Activated T-cell treated with anti-CD3 and anti-CD28 coated beads, Interleukin-2, amount 50 U/mL, for 24 hours (primary cell): ENCODE results near the gene RIMBP2.

Experiments used
- DNase-seq: peaks from one replicate; pipeline ENCODE4 v3.0.0-alpha.2; 2020
- H3K27ac Mint-ChIP-seq: 2 replicates; pipeline ENCODE4 v1.8.0; 2020; ENCODE audit warnings: mild to moderate bottlenecking, mixed read lengths
- H3K27me3 Mint-ChIP-seq: 2 replicates; pipeline ENCODE4 v1.8.0; 2020; ENCODE audit warnings: mixed read lengths
- H3K36me3 Mint-ChIP-seq: 2 replicates; pipeline ENCODE4 v1.8.0; 2020; ENCODE audit warnings: low read depth, mixed read lengths
- H3K4me1 Mint-ChIP-seq: 2 replicates; pipeline ENCODE4 v1.8.0; 2020; ENCODE audit warnings: low read depth, mixed read lengths
- H3K4me3 Mint-ChIP-seq: 2 replicates; pipeline ENCODE4 v1.8.0; 2020; ENCODE audit warnings: mild to moderate bottlenecking, moderate library complexity, mixed read lengths
- H3K9me3 Mint-ChIP-seq: 2 replicates; pipeline ENCODE4 v1.8.0; 2020; ENCODE audit warnings: mixed read lengths

Gene RIMBP2

GRCh38 chr12:130435331-130435730 lies 280.8 kb downstream of the RIMBP2 start:
- no peaks in the 10 kb centered on the region for H3K36me3 Mint-ChIP-seq
- DNase-seq = no peak
- peaks cover 5% of the 10 kb centered on the region for H3K9me3 Mint-ChIP-seq
- no peaks in the 10 kb centered on the region for H3K4me1 Mint-ChIP-seq
- H3K27ac Mint-ChIP-seq = no peak overlapping the region
- no peaks in the 10 kb centered on the region for H3K27me3 Mint-ChIP-seq
- no peak overlapping the region for H3K4me3 Mint-ChIP-seq

GRCh38 chr12:130434560-130434959 lies 281.5 kb downstream of the RIMBP2 start:
- Mint-ChIP-seq H3K27ac (no peak overlapping the region), H3K4me1 (no peaks in the 10 kb centered on the region), H3K27me3 (no peaks in the 10 kb centered on the region), H3K4me3 (no peak overlapping the region), H3K36me3 (no peaks in the 10 kb centered on the region), H3K9me3 (peaks cover 4% of the 10 kb centered on the region)
- no peak for DNase-seq

GRCh38 chr12:130433834-130434233 lies 282.3 kb downstream of the RIMBP2 start:
- Mint-ChIP-seq H3K36me3 (no peaks in the 10 kb centered on the region), H3K4me3 (no peak overlapping the region), H3K27me3 (no peaks in the 10 kb centered on the region), H3K4me1 (no peaks in the 10 kb centered on the region), H3K27ac (no peak overlapping the region), H3K9me3 (no peaks in the 10 kb centered on the region)
- DNase-seq = no peak

GRCh38 chr12:130433411-130433810 lies 282.7 kb downstream of the RIMBP2 start:
- H3K27me3 Mint-ChIP-seq = no peaks in the 10 kb centered on the region
- no peak for DNase-seq
- H3K4me3 Mint-ChIP-seq = no peak overlapping the region
- H3K27ac Mint-ChIP-seq = no peak overlapping the region
- H3K4me1 Mint-ChIP-seq = no peaks in the 10 kb centered on the region
- H3K9me3 Mint-ChIP-seq = no peaks in the 10 kb centered on the region
- H3K36me3 Mint-ChIP-seq = no peaks in the 10 kb centered on the region

- Mint-ChIP-seq H3K4me1 (no peaks in the 10 kb centered on the region), H3K36me3 (no peaks in the 10 kb centered on the region), H3K27me3 (no peaks in the 10 kb centered on the region), H3K9me3 (no peaks in the 10 kb centered on the region), H3K27ac (no peak overlapping the region), H3K4me3 (no peak overlapping the region)
- DNase-seq = no peak
Observed at GRCh38 chr12:130431176-130431575, 284.9 kb downstream of the RIMBP2 start.

- H3K4me3 Mint-ChIP-seq = no peak overlapping the region
- H3K4me1 Mint-ChIP-seq = no peaks in the 10 kb centered on the region
- H3K27me3 Mint-ChIP-seq = no peaks in the 10 kb centered on the region
- DNase-seq = no peak
- H3K36me3 Mint-ChIP-seq = no peaks in the 10 kb centered on the region
- H3K9me3 Mint-ChIP-seq = no peaks in the 10 kb centered on the region
- H3K27ac Mint-ChIP-seq = no peak overlapping the region
Observed at GRCh38 chr12:130429656-130430505, 286.2 kb downstream of the RIMBP2 start.

GRCh38 chr12:130428116-130428515 lies 288.0 kb downstream of the RIMBP2 start:
- Mint-ChIP-seq H3K27ac (no peak overlapping the region), H3K27me3 (no peaks in the 10 kb centered on the region), H3K4me3 (no peak overlapping the region), H3K9me3 (no peaks in the 10 kb centered on the region), H3K36me3 (no peaks in the 10 kb centered on the region), H3K4me1 (no peaks in the 10 kb centered on the region)
- no peak for DNase-seq

GRCh38 chr12:130427381-130427887 lies 288.7 kb downstream of the RIMBP2 start:
- Mint-ChIP-seq H3K36me3 (no peaks in the 10 kb centered on the region), H3K27ac (no peak overlapping the region), H3K9me3 (no peaks in the 10 kb centered on the region), H3K4me1 (no peaks in the 10 kb centered on the region), H3K27me3 (no peaks in the 10 kb centered on the region), H3K4me3 (no peak overlapping the region)
- no peak for DNase-seq

GRCh38 chr12:130425698-130426245 lies 290.3 kb downstream of the RIMBP2 start:
- Mint-ChIP-seq H3K36me3 (no peaks in the 10 kb centered on the region), H3K27me3 (no peaks in the 10 kb centered on the region), H3K27ac (no peak overlapping the region), H3K4me1 (no peaks in the 10 kb centered on the region), H3K4me3 (no peak overlapping the region), H3K9me3 (no peaks in the 10 kb centered on the region)
- DNase-seq = no peak

- Mint-ChIP-seq H3K4me1 (no peaks in the 10 kb centered on the region), H3K27me3 (no peaks in the 10 kb centered on the region), H3K4me3 (no peak overlapping the region), H3K9me3 (no peaks in the 10 kb centered on the region), H3K36me3 (no peaks in the 10 kb centered on the region), H3K27ac (no peak overlapping the region)
- DNase-seq = no peak
Observed at GRCh38 chr12:130424858-130425697, 291.0 kb downstream of the RIMBP2 start.

- Mint-ChIP-seq H3K9me3 (no peaks in the 10 kb centered on the region), H3K4me1 (no peaks in the 10 kb centered on the region), H3K4me3 (no peak overlapping the region), H3K36me3 (no peaks in the 10 kb centered on the region), H3K27me3 (no peaks in the 10 kb centered on the region), H3K27ac (no peak overlapping the region)
- no peak for DNase-seq
Observed at GRCh38 chr12:130423991-130424857, 291.9 kb downstream of the RIMBP2 start.

- no peak overlapping the region for H3K27ac Mint-ChIP-seq
- no peaks in the 10 kb centered on the region for H3K36me3 Mint-ChIP-seq
- no peak overlapping the region for H3K4me3 Mint-ChIP-seq
- DNase-seq = no peak
- no peaks in the 10 kb centered on the region for H3K27me3 Mint-ChIP-seq
- H3K4me1 Mint-ChIP-seq = no peaks in the 10 kb centered on the region
- no peaks in the 10 kb centered on the region for H3K9me3 Mint-ChIP-seq
Observed at GRCh38 chr12:130423136-130423535, 293.0 kb downstream of the RIMBP2 start.

- no peaks in the 10 kb centered on the region for H3K36me3 Mint-ChIP-seq
- H3K9me3 Mint-ChIP-seq = no peaks in the 10 kb centered on the region
- H3K4me3 Mint-ChIP-seq = no peak overlapping the region
- H3K27me3 Mint-ChIP-seq = no peaks in the 10 kb centered on the region
- no peak overlapping the region for H3K27ac Mint-ChIP-seq
- no peak for DNase-seq
- H3K4me1 Mint-ChIP-seq = no peaks in the 10 kb centered on the region
Observed at GRCh38 chr12:130422676-130423075, 293.4 kb downstream of the RIMBP2 start.

GRCh38 chr12:130421896-130422295 lies 294.2 kb downstream of the RIMBP2 start:
- no peaks in the 10 kb centered on the region for H3K27me3 Mint-ChIP-seq
- H3K36me3 Mint-ChIP-seq = no peaks in the 10 kb centered on the region
- no peak for DNase-seq
- no peaks in the 10 kb centered on the region for H3K9me3 Mint-ChIP-seq
- H3K4me1 Mint-ChIP-seq = no peaks in the 10 kb centered on the region
- H3K4me3 Mint-ChIP-seq = no peak overlapping the region
- H3K27ac Mint-ChIP-seq = no peak overlapping the region
